ENCODE measurements around the gene ACTN4.
"Not testable (repeated sequence)": the region's sequence is repeated elsewhere in the genome, so short reads cannot be mapped to it uniquely, and the experiment has no call there.

ACTN4 gene

DNA sequence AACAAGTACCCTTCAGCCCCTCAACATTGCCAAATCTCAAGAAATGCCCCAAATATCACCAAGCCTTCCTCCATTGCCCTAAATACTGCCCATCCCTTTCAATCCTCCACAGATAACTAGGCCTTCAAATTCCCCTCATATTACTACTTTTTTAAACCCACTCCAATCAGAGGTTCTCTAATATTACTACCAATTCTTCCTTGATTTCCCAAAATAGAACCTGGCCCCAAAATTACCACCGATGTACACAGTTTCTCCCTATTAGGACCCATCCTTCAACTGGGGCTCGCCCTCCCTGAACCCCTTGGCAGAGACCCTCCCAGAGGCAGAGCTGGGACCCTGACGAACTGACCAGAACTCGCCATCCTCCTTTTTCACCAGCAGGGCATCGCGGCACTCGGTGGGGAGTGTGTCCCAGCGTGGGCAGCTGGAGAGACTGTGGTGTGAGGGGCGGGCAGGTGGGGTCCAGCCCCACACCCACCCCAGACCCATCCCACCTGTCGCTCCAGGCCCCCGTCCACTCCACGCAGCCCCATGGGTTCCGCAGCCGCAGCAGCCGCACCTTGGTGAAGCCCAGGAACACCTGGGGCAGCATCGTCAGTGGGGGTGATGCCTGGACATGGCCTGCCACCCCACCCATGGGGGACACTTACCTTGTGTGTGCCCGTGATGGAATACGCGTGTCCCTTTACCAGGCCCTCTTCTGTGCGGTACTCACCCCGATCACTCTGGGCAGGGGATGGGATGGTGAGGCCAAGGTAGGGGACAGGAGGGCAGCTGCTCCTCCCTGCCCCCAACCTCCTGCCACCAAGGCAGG lies 90.7 kb downstream of the ACTN4 start:
- DNase-seq (ENCODE audit: low spot score), result no peak

DNA sequence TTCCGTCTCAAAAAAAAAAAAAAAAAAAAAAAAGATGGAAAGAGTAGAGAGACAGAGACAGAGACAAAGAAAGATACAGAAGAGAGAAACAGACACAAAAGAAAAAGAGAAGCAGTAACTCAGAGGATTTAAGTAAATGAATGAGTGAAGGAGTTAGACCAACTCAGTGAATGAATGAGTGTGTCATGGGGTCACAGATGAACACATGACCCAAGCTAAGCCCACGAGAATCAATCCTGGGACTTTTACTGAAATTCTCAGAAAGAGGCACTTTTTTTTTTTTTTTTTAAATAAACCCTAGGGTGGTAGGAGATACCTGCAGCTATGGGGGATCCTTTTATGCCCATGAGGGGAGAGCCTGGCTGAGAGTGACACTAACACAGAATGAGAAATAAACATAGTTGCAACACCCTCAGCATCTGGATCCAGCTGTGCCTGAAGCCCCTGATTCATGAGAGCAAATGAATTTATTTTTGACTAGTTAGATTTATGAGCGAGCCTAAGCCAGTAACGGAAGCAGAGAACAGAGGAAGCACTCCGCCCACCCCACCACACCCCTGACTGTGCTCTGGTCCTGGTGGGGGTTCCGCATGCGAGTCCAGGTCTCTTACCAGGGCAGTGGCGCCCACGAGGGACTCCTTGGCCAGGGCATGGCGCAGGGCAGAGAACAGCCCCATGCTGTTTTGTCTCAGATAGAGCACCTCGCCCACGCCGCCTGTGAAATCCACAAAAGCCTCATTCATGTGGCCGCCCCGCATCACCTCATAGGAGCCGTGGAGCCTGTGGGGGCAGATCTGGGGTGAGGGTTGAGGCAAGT lies 92.2 kb downstream of the ACTN4 start:
- DNase-seq (ENCODE audit: low spot score), result no peak

DNA sequence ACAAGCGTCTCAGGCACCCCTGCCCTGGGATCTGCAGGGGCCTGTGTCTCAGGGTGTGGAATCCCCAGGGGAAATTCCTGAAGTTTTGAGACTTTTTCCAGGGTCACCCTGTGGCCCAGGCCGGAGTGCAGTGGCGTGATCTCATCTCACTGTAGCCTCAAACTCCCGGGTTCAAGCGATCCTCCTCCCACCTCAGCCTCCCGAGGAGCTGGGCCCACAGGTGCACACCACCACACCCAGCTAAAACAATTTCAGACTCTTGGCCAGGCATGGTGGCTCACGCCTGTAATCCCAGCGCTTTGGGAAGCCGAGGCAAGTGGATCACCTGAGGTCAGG lies 92.8 kb downstream of the ACTN4 start:
- DNase-seq (ENCODE audit: low spot score), result no peak

DNA sequence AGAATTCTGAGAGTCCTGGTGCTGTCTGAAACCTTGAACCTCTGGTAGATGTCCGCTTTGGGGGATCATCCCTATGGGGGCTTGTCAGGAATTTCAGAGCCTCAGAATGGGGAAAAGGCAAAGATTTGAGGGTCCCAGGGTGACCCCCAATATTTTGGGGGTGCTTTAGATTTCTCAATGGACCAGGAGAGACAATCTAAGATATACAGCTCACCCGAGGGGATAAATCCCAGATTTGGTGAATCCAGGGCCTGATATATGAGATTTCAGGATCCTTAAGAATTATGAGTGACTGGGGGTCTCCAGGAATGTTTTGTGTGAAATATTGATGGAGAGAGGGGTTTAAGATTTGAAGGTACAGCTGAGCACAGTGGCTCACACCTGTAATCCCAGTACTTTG lies 93.5 kb downstream of the ACTN4 start:
- DNase-seq (ENCODE audit: low spot score), result no peak

DNA sequence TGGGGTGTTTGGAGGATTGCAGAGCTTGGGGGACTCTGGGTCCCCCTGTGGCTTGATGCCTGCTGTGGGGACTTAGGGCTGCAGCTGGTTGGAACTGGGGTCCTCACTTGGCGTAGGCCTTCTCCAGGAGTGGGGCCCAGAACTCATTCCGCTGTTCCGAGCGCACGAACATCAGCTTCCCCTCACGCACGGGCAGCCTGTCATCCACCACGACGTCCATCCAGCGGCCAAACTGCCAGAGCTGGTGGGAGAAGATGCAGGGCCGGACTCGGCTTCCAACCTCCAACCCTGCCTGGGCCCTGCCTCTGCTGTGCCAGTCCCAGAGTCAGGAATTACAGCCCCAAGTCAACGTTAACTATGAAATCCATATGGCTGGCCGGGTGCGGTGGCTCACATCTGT lies 94.2 kb downstream of the ACTN4 start:
- no peak for DNase-seq (ENCODE audit: low spot score)

DNA sequence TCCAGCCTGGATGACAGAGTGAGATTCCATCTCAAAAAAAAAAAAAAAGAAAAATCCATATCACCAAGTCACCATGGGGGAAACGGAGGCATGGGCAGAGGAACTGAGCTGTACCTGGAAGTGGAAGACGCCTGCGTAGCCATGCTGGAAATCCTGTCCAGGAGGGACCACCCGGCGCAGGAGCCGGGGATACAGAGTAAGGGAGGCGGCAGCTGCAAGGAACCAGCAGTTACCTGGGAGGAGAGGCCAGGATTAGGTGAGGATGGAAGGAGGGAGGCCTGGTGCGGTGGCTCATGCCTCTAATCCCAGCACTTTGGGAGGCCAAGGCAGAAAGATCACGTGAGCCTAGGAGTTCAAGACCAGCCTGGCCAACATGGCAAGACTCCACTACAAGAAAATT lies 94.8 kb downstream of the ACTN4 start:
- DNase-seq (ENCODE audit: low spot score), result no peak

DNA sequence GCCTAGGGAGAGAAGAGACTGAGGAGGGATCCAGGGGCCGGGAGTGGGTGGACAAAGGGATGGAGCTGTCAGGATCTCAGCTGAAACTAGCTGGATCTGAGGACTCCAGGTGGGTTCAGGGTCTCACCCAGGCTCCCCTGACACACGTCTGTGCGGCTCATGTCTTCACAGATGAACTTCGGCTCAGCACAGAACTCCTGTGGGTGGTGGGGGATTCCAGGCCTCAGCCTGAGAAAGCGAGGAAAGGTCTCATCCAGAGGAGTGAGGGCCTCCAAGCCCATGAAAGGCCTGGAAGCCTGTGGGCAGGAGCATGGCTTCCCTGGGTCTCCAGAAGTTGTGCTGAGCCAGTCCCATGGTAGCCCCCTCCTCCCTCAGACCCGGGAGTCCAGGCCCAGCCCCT lies 95.5 kb downstream of the ACTN4 start:
- DNase-seq (ENCODE audit: low spot score), result no peak

DNA sequence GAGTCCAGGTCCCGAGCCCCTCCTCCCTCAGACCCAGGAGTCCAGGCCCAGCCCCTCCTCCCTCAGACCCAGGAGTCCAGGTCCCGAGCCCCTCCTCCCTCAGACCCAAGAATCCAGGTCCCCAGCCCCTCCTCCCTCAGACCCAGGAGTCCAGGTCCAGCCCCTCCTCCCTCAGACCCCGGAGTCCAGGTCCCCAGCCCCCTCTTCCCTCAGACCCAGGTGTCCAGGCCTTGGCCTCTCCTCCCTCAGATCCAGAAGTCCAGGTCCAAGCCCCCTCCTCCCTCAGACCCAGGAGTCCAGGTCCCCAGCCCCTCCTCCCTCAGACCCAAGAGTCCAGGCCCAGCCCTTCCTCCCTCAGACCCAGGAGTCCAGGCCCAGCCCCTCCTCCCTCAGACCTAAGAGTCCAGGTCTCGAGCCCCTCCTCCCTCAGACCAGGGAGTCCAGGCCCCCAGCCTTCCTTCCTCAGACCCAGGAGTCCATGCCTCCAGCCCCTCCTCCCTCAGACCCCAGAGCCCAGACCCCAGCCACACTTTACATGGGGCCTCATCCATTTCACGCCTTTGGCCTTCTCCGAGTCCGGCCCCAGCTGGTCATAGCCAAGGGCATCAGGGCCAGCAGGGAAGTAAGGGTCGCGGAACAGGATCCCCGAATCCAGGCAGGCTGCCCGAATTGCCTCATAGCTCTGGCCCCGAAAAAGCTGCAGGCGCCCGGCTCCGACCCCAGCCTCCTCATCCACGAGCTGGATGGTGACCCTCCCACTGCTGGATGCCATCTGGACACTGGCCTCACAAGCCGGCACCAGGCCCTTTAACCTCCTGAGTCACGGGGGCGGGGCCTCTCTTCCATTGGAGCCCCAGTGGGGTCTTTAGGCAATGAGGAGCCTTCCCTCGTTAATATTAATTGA lies 96.2 kb downstream of the ACTN4 start:
- no peak for DNase-seq (ENCODE audit: low spot score)

DNA sequence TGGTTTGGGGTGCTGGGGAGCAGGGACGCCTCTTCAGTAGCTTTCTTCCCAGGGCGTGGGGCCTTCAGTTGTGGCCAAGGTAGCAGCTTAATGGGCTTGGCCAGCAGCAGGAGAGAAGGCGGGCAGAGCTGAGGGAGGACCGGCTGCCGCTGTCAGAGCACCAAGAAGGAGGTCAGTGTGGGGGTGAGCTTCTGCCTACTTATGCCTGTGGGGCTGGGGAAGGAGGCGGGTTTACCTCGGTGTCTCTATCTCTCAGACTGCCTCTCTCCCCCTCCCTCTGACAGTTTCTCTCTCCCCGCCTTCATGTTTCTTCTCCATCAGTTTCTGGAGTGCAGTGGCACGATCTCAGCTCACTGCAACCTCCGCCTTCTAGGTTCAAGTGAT lies 96.8 kb downstream of the ACTN4 start, which contains the start of gene CAPN12:
TSS of gene CAPN12 (minus strand) at position 177 of the 384 bp plus-strand sequence. CDS start 309 bp downstream, outside the sequence.
- DNase-seq (ENCODE audit: low spot score), result no peak

DNA sequence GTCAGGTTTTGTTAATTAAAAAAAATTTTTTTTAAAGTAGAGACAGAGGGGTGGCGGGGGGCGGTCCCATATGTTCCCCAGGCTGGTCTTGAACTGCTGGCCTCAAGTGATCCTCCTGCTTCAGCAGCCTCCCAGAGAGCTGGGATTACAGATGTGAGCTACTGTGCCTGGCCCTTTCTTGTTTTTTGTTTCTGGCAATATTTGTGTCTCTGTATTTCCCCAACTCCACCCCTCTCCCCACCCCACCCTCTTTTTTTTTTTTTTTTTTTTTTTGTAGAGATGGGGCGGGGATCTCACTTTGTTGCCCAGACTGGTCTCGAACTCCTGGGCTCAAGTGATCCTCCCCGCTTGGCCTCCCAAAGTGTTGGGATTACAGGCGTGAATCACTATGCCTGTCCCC lies 97.4 kb downstream of the ACTN4 start:
- DNase-seq (ENCODE audit: low spot score), result no peak

DNA sequence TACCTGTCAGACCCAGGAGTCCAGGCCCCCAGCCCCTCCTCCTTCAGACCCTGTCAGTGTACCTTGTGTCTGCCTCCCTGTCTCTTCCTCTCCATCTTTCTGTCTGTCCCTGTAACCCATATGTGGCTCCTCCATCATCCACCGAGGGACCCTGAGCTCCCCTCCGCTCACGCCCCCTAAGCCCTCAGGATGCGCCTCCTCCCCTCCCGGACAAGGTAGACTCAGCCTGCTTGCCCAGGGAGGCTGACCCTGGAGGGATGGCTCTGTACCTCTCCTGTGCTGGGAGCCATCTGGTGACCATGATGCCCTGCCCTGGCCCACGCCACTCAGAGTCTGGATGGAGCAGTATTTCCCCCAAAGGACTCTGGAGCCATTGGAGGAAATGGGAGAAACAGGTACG lies 97.9 kb downstream of the ACTN4 start:
- DNase-seq (ENCODE audit: low spot score), result no peak

DNA sequence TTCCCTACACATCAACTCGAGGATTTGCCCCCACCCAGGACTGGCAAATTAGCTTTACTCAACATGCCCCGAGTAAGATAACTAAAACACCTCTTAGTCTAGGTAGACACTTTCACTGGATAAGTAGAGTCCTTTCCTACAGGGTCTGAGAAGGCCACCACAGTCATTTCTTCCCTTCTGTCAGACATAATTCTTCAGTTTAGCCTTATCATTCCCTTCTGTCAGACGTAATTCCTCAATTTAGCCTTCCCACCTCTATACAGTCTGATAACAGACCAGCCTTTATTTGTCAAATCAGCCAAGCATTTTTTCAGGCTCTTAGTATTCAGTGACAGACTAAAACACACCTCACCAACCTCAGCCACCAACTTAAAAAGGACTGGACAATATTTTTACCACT lies 106.3 kb downstream of the ACTN4 start:
- DNase-seq (ENCODE audit: low spot score), result not testable (repeated sequence)

DNA sequence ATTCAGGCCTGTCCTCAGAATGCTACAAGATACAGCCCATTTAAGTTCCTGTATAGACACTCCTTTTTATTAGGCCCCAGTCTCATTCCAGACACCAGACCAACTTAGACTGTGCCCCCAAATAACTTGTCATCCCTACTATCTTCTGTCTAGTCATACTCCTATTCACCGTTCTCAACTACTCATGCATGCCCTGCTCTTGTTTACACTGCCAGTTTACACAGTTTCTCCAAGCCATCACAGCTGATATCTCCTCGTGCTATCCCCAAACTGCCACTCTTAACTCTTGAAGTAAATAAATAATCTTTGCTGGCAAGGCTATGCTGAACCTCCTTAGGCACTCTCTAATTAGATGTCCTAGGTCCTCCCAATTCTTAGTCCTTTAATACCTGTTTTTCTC lies 106.7 kb downstream of the ACTN4 start:
- DNase-seq (ENCODE audit: low spot score), result not testable (repeated sequence)

DNA sequence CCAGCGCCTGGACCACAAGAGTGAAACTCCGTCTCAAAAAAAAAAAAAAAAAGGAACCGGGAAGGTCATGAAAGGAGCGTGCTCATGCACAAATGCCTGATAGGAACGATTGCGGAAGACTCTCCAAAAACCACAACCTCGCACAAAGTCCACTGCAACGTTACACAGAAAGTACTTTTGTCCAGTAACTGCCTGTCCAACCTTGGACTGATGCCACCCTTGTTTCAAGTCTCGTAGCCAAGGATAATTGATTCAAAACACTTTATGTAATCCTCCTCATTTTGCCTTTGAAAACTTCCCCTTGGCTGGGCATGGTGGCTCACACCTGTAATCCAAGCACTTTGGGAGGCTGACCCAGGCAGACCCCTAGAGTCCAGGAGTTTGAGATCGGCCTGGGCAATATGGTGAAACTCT lies 112.1 kb downstream of the ACTN4 start:
- no peak for DNase-seq (ENCODE audit: low spot score)

DNA sequence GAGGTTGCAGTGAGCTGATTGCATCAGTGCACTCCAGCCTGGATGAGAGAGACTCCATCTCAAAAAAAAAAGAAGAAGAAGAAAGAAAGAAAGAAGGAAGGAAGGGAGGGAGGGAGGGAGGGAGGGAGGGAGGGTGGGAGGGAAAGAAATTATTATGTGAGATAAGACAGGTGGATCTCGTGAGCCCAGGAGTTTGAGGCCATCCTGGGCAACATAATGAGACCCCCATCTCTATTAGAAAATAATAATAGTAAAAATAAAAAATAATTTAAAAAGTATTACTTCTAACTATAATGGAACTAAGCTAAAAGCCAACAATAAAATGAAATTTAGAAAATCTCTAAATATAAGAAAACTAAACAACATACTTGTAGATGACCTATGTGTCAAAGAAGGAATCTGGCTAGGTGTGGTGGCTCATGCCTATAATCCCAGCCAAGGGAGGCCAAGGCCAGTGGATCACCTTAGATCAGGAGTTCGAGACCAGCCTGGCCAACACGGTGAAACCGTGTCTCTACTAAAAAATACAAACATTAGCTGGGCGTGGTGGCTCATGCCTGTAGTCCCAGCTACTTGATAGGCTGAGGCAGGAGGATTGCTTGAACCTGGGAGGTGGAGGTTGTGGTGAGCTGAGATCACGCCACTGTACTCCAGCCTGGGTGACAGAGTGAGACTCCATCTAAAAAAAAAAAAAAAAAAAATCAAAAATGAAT lies 113.5 kb downstream of the ACTN4 start:
- DNase-seq (ENCODE audit: low spot score), result not testable (repeated sequence)

DNA sequence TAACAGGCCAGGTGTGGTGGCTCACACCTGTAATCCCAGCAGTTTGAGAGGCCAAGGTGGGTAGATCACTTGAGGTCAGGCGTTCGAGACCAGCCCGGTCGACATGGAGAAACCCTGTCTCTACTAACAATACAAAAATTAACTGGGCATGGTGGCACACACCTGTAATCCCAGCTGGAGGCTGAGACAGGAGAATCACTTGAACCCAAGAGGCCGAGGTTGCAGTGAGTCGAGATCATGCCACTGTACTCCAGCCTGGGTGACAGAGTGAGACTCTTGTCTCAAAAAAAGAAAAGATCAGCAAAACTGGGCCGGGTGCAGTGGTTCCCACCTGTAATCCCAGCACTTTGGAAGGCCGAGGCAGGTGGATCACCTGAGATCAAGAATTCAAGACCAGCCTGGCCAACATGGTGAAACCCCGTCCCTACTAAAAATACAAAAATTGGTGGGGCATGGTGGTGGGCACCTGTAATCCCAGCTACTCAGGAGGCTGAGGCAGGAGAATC lies 114.5 kb downstream of the ACTN4 start:
- DNase-seq (ENCODE audit: low spot score), result not testable (repeated sequence)

DNA sequence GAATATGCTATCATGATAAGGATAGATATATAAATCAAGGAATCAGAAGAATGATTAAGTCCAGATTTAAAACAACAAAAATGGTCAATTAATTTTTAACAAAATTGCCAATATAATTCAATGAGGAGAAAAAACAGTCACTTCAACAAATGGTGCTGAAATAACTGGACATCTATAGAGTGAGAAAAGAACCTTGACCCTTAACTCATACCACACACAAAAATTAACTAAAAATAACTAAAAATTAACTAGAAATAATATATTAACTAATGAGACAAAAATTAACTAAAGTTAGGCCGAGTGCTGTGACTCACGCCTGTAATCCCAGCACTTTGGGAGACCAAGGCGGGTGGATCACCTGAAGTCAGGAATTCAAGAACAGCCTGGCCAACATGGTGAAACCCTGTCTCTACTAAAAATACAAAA lies 116.4 kb downstream of the ACTN4 start:
- DNase-seq (ENCODE audit: low spot score), result no peak

DNA sequence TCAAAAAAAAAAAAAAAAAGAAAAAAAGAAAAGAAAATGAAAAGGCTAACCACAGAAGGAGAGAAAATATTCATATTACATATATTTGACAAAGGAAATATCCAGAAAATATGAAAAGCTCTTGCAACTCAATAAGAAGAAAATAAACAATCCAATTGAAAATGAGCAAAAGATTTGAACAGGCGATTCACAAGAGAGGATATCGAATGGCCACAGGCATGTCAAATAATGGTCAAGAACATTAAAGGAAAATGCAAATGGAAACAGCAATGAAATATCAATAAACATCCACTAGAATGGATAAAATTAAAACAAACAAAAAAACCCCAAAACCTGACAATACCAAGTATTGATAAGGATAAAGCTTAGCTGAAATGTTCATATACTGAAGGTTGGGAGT lies 117.8 kb downstream of the ACTN4 start:
- DNase-seq (ENCODE audit: low spot score), result no peak

DNA sequence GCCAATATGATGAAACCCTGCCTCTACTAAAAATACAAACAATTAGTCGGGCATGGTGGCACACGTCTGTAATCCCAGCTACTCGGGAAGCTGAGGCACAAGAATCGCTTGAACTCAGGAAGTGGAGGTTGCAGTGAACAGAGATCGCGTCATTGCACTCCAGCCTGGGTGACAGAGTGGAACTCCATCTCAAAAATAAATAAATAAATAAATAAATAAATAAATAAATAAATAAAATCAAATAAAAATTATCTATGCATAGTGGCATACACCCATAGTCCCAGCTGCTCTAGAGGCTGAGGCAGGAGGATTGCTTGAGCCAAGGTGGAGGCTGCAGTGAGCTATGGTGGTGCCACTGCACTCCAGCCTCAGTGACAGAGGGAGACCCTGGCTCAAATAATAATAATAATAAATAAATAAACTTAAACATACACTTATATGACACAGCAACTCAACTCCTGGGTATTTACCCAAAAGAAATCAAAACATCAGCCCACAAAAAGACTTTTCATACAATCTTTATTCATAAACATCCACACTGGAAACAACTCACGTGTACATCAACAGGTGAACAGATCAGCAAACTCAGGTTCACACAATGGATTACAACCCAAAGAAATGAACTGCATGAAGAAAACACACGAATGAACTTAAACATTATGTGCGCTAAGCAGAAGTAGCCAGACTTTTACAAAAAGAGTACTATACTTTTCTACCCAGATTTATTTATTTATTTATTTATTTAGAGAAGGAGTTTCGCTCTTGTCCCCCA lies 119.0 kb downstream of the ACTN4 start:
- DNase-seq (ENCODE audit: low spot score), result no peak

DNA sequence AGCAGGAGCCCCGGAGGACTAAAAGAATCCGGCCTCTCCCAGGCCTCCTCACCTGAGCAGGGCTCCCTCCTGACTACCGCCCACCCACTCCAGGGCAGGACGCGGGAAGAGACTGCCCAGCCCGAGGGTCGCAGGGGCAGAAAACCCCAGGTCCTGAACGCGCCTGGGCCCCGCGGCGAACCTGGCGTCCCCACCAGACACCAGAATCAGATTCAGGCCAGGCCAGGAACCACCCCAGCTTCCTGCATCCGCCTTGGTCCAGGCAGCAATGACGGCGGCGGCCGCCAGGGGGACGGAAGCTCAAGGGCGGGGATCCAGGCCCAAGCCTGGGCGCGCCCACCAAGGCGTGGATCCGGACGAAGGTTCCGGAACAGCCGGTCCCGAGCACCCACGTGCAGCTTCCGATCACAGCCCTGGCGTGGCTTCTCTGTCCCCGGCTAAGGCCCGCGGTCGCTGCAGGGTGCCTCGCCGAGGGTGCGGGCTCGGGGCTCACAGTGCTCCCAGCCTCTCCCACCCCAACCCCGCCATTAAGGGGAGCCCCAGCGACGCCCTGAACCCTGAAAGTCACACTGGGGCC lies 122.3 kb downstream of the ACTN4 start:
- DNase-seq (ENCODE audit: low spot score), result peak; percentile 89

All from CD4-positive, alpha-beta T cell treated with Interleukin-2 at 100 ng/mL for 4 hours (primary cell).